ENCODE results near the gene TRIM8. TPM values are rescaled to one million over a fixed set of nuclear protein-coding genes. Genes with fewer than 3 reads are reported as not detected.
A peak's percentile ranks its signal among the peaks of the same experiment; 100 is the strongest.

TRIM8 gene
- total RNA-seq, 2 donors from 2014 or later = 27.7 to 32.7 TPM

GRCh38 chr10:102657451-102657850, 13.2 kb downstream of the TRIM8 start:
- Histone ChIP-seq H3K27me3 (ENCODE audit: control insufficient read depth, insufficient read depth, low read length, poor library complexity, severe bottlenecking) (no peaks in the 10 kb centered on the region), H3K27ac (ENCODE audit: low read depth, low read length) (no peak overlapping the region), H3K9me3 (ENCODE audit: control insufficient read depth, low read length) (no peaks in the 10 kb centered on the region), H3K4me3 (ENCODE audit: low read length) (no peak overlapping the region), H3K9ac (ENCODE audit: extremely low read depth, low read length, poor library complexity, severe bottlenecking) (no peak overlapping the region), H3K4me1 (ENCODE audit: control insufficient read depth, insufficient read depth, low read length) (no peaks in the 10 kb centered on the region), H3K36me3 (ENCODE audit: control insufficient read depth, insufficient read depth, low read length) (peaks cover 23% of the 10 kb centered on the region)
- TF ChIP-seq, protein P1, sequence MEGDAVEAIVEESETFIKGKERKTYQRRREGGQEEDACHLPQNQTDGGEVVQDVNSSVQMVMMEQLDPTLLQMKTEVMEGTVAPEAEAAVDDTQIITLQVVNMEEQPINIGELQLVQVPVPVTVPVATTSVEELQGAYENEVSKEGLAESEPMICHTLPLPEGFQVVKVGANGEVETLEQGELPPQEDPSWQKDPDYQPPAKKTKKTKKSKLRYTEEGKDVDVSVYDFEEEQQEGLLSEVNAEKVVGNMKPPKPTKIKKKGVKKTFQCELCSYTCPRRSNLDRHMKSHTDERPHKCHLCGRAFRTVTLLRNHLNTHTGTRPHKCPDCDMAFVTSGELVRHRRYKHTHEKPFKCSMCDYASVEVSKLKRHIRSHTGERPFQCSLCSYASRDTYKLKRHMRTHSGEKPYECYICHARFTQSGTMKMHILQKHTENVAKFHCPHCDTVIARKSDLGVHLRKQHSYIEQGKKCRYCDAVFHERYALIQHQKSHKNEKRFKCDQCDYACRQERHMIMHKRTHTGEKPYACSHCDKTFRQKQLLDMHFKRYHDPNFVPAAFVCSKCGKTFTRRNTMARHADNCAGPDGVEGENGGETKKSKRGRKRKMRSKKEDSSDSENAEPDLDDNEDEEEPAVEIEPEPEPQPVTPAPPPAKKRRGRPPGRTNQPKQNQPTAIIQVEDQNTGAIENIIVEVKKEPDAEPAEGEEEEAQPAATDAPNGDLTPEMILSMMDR (conservative IDR thresholded peaks at IDR 0.05) = no peak
- 96% methylated on average over 4 to 11 of the region's 11 CpGs for WGBS, 2 experiments (ENCODE audit: insufficient coverage in 1 of 2, insufficient read length in 1 of 2)
- DNase-seq = no peak
- peaks cover 36% of the 10 kb centered on the region for H3K36me3 Mint-ChIP-seq (ENCODE audit: low read depth)
- no peaks in the 10 kb centered on the region for H3K27me3 Mint-ChIP-seq (ENCODE audit: insufficient read depth)
- no peak overlapping the region for H3K4me3 Mint-ChIP-seq
- no peaks in the 10 kb centered on the region for H3K4me1 Mint-ChIP-seq
- no peak overlapping the region for H3K27ac Mint-ChIP-seq
- H3K9me3 Mint-ChIP-seq = no peaks in the 10 kb centered on the region

DNA sequence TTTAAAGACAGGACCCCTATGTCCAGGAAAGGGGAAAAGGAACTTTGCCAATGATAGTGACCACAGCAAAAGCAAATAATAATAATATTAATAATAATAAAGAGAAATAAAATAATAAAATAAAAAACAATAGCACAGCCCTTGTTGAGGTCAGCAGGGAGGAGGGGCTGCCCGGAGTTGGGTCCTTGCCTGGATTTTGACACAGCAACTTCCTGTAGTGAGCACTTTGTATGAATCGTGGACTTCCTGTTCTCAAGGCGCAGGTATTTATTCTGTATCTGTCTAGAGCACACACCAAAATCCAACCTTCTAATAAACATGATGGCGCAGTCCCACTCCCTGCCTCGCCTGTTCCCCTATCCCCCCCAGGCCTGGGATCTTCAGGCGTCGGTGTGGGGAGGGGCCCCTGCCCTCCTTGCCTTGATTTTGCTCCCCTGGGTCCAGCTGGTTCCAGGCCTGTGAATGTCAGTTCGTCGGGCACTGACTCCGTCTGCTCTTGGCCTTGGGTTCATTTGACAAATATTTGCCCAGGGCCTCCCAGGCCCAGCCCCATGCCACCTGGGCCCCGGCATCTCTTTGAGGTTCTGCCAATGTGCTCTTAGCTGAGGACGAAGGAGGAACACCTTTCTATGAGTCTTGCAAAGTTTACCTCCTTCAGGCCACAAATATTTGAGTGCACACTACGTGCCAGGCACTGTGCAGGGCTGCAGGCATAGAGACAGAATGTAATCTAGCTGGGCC, 13.9 kb downstream of the TRIM8 start:
- H3K9me3 Mint-ChIP-seq = no peaks in the 10 kb centered on the region
- Histone ChIP-seq H3K9ac (ENCODE audit: extremely low read depth, low read length, poor library complexity, severe bottlenecking) (no peak overlapping the region), H3K27ac (ENCODE audit: low read depth, low read length) (no peak overlapping the region), H3K4me1 (ENCODE audit: control insufficient read depth, insufficient read depth, low read length) (no peaks in the 10 kb centered on the region), H3K36me3 (ENCODE audit: control insufficient read depth, insufficient read depth, low read length) (peaks cover 20% of the 10 kb centered on the region), H3K9me3 (ENCODE audit: control insufficient read depth, low read length) (no peaks in the 10 kb centered on the region), H3K27me3 (ENCODE audit: control insufficient read depth, insufficient read depth, low read length, poor library complexity, severe bottlenecking) (no peaks in the 10 kb centered on the region), H3K4me3 (ENCODE audit: low read length) (no peak overlapping the region)
- no peaks in the 10 kb centered on the region for H3K27me3 Mint-ChIP-seq (ENCODE audit: insufficient read depth)
- WGBS, 2 experiments (ENCODE audit: insufficient coverage in 1 of 2, insufficient read length in 1 of 2) = 84 to 86% methylated on average over 7 to 13 of the region's 13 CpGs
- no peaks in the 10 kb centered on the region for H3K4me1 Mint-ChIP-seq
- DNase-seq = no peak
- no peak overlapping the region for H3K27ac Mint-ChIP-seq
- no peak overlapping the region for H3K4me3 Mint-ChIP-seq
- TF ChIP-seq, protein P1 (conservative IDR thresholded peaks at IDR 0.05) = no peak
- peaks cover 32% of the 10 kb centered on the region for H3K36me3 Mint-ChIP-seq (ENCODE audit: low read depth)

- H3K4me1 Mint-ChIP-seq = no peaks in the 10 kb centered on the region
- Histone ChIP-seq H3K9ac (ENCODE audit: extremely low read depth, low read length, poor library complexity, severe bottlenecking) (no peak overlapping the region), H3K27me3 (ENCODE audit: control insufficient read depth, insufficient read depth, low read length, poor library complexity, severe bottlenecking) (no peaks in the 10 kb centered on the region), H3K4me1 (ENCODE audit: control insufficient read depth, insufficient read depth, low read length) (no peaks in the 10 kb centered on the region), H3K36me3 (ENCODE audit: control insufficient read depth, insufficient read depth, low read length) (peaks cover 16% of the 10 kb centered on the region), H3K9me3 (ENCODE audit: control insufficient read depth, low read length) (no peaks in the 10 kb centered on the region), H3K4me3 (ENCODE audit: low read length) (no peak overlapping the region), H3K27ac (ENCODE audit: low read depth, low read length) (peak overlapping the region; percentile 44)
- TF ChIP-seq, protein P1 (conservative IDR thresholded peaks at IDR 0.05) = no peak
- no peaks in the 10 kb centered on the region for H3K27me3 Mint-ChIP-seq (ENCODE audit: insufficient read depth)
- peaks cover 28% of the 10 kb centered on the region for H3K36me3 Mint-ChIP-seq (ENCODE audit: low read depth)
- H3K27ac Mint-ChIP-seq = no peak overlapping the region
- no peaks in the 10 kb centered on the region for H3K9me3 Mint-ChIP-seq
- 85 to 89% methylated on average over 5 of the region's 5 CpGs for WGBS, 2 experiments (ENCODE audit: insufficient coverage in 1 of 2, insufficient read length in 1 of 2)
- no peak for DNase-seq
- H3K4me3 Mint-ChIP-seq = no peak overlapping the region
Observed at GRCh38 chr10:102658802-102659201, 14.5 kb downstream of the TRIM8 start.

Data from endodermal cell (in vitro differentiated cells).